ENCODE data around the gene HOXD11. TPM values are rescaled to one million over a fixed set of nuclear protein-coding genes. Genes with fewer than 3 reads are reported as not detected.
A peak's percentile ranks its signal among the peaks of the same experiment; 100 is the strongest.

The HOXD11 gene
- total and polyA plus RNA-seq, 9 of the 15 experiments (the other 6 are each of a cell fraction or from before 2014, with no cell fraction given) = not detected

DNA sequence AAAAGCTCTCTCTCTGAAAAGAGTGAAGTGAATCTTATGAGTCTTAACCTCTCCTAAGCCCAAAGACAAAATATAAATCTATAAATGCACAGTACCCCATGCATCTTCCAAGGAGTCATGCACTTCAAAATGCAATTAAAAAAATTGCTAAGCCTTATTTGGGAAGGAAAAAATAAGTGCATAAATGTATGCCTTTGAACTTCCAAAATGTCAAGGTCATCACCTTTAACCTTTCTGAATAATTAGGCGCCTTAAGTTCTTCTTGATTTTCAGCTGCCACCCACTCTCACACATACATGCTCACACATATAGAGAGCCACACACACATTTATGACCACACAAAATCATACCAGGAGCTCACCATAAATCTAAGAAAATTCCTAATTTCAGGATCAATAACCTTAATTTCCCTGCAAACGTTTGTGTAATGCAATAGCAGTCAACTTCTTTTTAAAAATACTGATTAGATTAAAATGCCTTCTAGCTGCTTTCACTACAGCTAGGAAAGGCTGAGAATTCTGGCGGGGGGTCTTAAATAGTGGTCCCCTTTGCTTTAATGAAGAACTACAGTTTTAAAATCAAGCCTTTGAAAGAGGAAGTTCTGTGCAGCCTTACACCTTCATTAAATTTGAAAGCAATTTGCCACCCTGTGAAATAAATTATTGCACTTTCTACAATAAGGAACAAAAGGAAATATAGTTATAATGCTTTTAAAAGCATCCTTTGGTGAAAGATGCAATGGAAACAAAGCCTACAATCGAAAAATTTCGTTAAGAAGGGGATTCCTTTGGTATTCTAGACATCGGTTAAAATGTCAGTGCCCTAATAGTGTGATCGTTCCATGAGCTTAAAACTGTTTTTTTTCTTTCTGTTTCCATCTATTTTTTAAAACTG is 3.6 kb downstream of the HOXD11 start:
- no peak for TF ChIP-seq SMARCB1 (IDR thresholded peaks at IDR 0.05; ENCODE audit: insufficient read length, low read depth)
- TF ChIP-seq ZBTB2 (IDR thresholded peaks at IDR 0.05) = no peak
- TF ChIP-seq POU5F1 (IDR thresholded peaks at IDR 0.05; ENCODE audit: borderline replicate concordance, low read depth, low read length, partially characterized antibody) = no peak
- no peak for TF ChIP-seq DACH1 (IDR thresholded peaks at IDR 0.05; ENCODE audit: partially characterized antibody)
- no peak for TF ChIP-seq ZNF449 (CRISPR knock-in tag; IDR thresholded peaks at IDR 0.05)
- peak; percentile 95 for TF ChIP-seq CBX8 (IDR thresholded peaks at IDR 0.05; ENCODE audit: borderline replicate concordance, extremely low read depth, low read depth, low read length, poor library complexity, severe bottlenecking)
- TF ChIP-seq, protein P1, sequence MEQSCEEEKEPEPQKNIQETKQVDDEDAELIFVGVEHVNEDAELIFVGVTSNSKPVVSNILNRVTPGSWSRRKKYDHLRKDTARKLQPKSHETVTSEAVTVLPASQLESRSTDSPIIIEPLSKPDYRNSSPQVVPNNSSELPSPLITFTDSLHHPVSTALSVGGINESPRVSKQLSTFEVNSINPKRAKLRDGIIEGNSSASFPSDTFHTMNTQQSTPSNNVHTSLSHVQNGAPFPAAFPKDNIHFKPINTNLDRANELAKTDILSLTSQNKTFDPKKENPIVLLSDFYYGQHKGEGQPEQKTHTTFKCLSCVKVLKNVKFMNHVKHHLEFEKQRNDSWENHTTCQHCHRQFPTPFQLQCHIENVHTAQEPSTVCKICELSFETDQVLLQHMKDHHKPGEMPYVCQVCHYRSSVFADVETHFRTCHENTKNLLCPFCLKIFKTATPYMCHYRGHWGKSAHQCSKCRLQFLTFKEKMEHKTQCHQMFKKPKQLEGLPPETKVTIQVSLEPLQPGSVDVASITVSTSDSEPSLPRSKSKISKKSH (CRISPR knock-in tag; IDR thresholded peaks at IDR 0.05) = no peak
- no TSS peak for BruUV-seq (replicated peaks)
- H4K20me1 ChIP-seq (replicated peaks; ENCODE audit: control insufficient read depth, insufficient read depth, low read length) = no peaks in the 10 kb centered on the region
- CTCF ChIA-PET (ENCODE audit: low intra/inter-chr PET ratio) = interaction anchor here (0.7 kb wide), 1 partner anchor 536 kb away, joined by 3 read pairs; no protein-coding TSS in a partner anchor
- H3K27me3 ChIP-seq (ENCODE audit: control insufficient read depth in 2 of 2, insufficient read depth in 2 of 2, low read length in 2 of 2) = peaks cover 45 to 46% of the 10 kb centered on the region in 2 experiments
- no peak overlapping the region for H3K4me3 ChIP-seq
- DNase-seq (ENCODE audit: extremely low read depth in 1 of 4, low spot score in 3 of 4) (no peak), FAIRE-seq (no peak), ATAC-seq (no peak)
- H3K9me3 ChIP-seq (replicated peaks; ENCODE audit: control insufficient read depth, insufficient read depth, low read depth, low read length) = no peaks in the 10 kb centered on the region
- no peak overlapping the region for H3K27ac ChIP-seq (ENCODE audit: extremely low read depth, low read depth, low read length)
- H3K4me2 ChIP-seq (ENCODE audit: insufficient read depth, low read length) = no peak overlapping the region
- H2AFZ ChIP-seq (ENCODE audit: low read depth, low read length) = no peak overlapping the region
- H3K9me1 ChIP-seq (ENCODE audit: control insufficient read depth, insufficient read depth, low read length) = no peaks in the 10 kb centered on the region
- POLR2A ChIA-PET = interaction anchor here (0.7 kb wide), 1 partner anchor 75 kb away, joined by 3 read pairs; no protein-coding TSS in a partner anchor
- WGBS (ENCODE audit: insufficient coverage, low coverage, missing lambda C conversion rate) = 21% methylated on average over 7 of the region's 7 CpGs
- H3K36me3 ChIP-seq (ENCODE audit: control insufficient read depth, insufficient read depth, low read length) = no peaks in the 10 kb centered on the region
- no peak overlapping the region for H3K9ac ChIP-seq (ENCODE audit: insufficient read depth in 1 of 2, low read depth in 2 of 2, low read length in 2 of 2)
- intact Hi-C loops (cut with micrococcal nuclease) = no loop called here
- in situ Hi-C loops (cut with MboI) = no loop called here
- peaks cover 0 to 9% of the 10 kb centered on the region in 2 experiments; a peak in 1 of 5 replicates for H3K4me1 ChIP-seq (replicated peaks in 1 of 2; ENCODE audit: control insufficient read depth in 2 of 2, insufficient read depth in 2 of 2, low read length in 2 of 2)
- H3K79me2 ChIP-seq (ENCODE audit: control insufficient read depth, insufficient read depth, low read length) = no peaks in the 10 kb centered on the region

All from K562 (cell line).